GM12875 (cell line): Measurements from ENCODE around the gene SHROOM3.

Source experiments
- H3K4me3 ChIP-seq: one replicate; pipeline ENCODE4 v1.5.1; 2011; ENCODE audit warnings: low read depth, low read length, control low read depth
- CTCF ChIP-seq: IDR thresholded peaks from 2 replicates; pipeline ENCODE4 v1.5.1; 2011; ENCODE audit warnings: low read depth, mild to moderate bottlenecking, control low read depth, inconsistent platforms, low read length, moderate library complexity, borderline replicate concordance; ENCODE audit not compliant: insufficient read depth

The SHROOM3 gene

GRCh38 chr4:76430519-76431388 lies 4.3 kb upstream of the SHROOM3 start:
- TF ChIP-seq CTCF = peak; percentile 40; the same call in 1 of the 2 replicates
- H3K4me3 ChIP-seq = no peak overlapping the region

GRCh38 chr4:76435528-76436319 lies 695 bp downstream of the SHROOM3 start:
- TF ChIP-seq CTCF = no peak
- H3K4me3 ChIP-seq = no peak overlapping the region

GRCh38 chr4:76439491-76439890 lies 4.5 kb downstream of the SHROOM3 start:
- H3K4me3 ChIP-seq = no peak overlapping the region
- TF ChIP-seq CTCF = no peak

GRCh38 chr4:76441881-76442280 lies 6.9 kb downstream of the SHROOM3 start:
- no peak for TF ChIP-seq CTCF
- H3K4me3 ChIP-seq = no peak overlapping the region

- TF ChIP-seq CTCF = no peak
- no peak overlapping the region for H3K4me3 ChIP-seq
Measured at GRCh38 chr4:76442807-76443206, 7.8 kb downstream of the SHROOM3 start.

- no peak for TF ChIP-seq CTCF
- no peak overlapping the region for H3K4me3 ChIP-seq
Measured at GRCh38 chr4:76443376-76443775, 8.3 kb downstream of the SHROOM3 start.
